Upper lobe of right lung (tissue), 1 donor: ENCODE measurements around the gene NKX6-2. TPM values are rescaled to one million over a fixed set of nuclear protein-coding genes. Genes with fewer than 3 reads are reported as not detected.

ENCODE experiments used
- ATAC-seq: fragments of 200-7000 bp; cut with Tn5 transposase; one replicate; pipeline ENCODE4 v1.9.1; 2020; ENCODE audit warnings: mild to moderate bottlenecking, moderate library complexity
- DNase-seq: peaks from one replicate; pipeline ENCODE4 v3.0.0-alpha.2; 2020
- H3K27ac ChIP-seq: fragments of 200-600 bp; one replicate; pipeline ENCODE4 v1.8.0; 2022
- H3K27me3 ChIP-seq: fragments of 200-600 bp; one replicate; pipeline ENCODE4 v1.8.0; 2022; ENCODE audit warnings: mild to moderate bottlenecking
- H3K36me3 ChIP-seq: fragments of 200-600 bp; one replicate; pipeline ENCODE4 v1.8.0; 2022
- H3K4me1 ChIP-seq: fragments of 200-600 bp; one replicate; pipeline ENCODE4 v1.8.0; 2022
- H3K4me3 ChIP-seq: fragments of 200-600 bp; one replicate; pipeline ENCODE4 v1.8.0; 2022; ENCODE audit warnings: mild to moderate bottlenecking
- H3K9me3 ChIP-seq: fragments of 200-600 bp; one replicate; pipeline ENCODE4 v1.8.0; 2022
- intact Hi-C: fragments of 100-400 bp; cut with DNase I; formaldehyde crosslinking; loops from one replicate; pipeline ENCODE4 v1.11.0; 2022
- long read RNA-seq: library from polyadenylated mRNA; unstranded; transcript quantifications from one replicate; pipeline ENCODE4 v2.0.0, GENCODE V29; 2021
- total RNA-seq: library from RNA; stranded (reverse); fragmentation: NEBNext Ultra II Directional; extraction: Animal tissue kit (Norgen Biotek cat#: 25700); gene quantifications from one replicate; pipeline ENCODE4 v1.2.1, GENCODE V29; 2021
- TF ChIP-seq, protein P1 (sequence below): fragments of 200-600 bp; IDR thresholded peaks from one replicate; pipeline ENCODE4 v1.8.0; 2022; ENCODE audit warnings: antibody characterized with exemption
- donor health status: DM: no; HTN: yes; CAD: no; lungs with severe emphysema.

NKX6-2 gene
- total RNA-seq: not detected
- long read RNA-seq: 0 reads

DNA sequence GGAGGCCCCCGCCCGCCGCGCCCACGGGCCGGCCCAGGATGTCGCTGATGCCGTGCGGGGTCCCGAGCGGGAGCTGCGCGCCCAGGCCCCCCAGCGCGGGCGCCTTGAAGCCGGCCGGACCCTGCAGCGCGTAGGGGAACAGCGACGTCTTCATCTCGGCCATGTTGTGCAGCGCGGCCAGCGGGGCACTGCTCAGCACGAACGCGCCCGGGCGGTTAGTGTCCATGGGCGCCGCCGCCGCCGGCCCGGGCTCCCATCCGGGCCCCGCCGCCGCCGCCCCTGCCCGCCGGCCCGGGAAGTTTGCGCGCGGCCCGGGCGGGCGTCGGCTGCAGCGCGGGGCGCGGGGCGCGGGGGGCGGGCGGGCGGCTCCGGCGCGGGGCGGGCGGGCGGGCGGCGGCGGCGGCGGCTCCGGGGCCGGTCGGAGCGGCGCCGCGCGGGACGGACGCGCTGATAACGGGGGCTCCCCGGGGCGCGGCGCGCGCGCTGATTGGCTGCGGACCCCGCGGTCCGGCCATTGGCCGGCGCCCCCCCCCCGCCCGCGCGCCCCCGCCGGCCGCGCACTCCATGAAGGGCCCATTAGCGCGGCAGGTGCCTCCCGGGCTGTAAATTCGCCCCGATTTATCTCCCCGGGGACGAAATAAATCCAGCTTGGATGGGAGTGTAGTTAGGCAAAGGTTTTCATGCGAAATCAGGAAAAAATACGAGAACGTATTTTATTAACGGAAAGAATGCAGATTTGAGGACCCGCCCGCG lies at the start of gene NKX6-2:
Gene NKX6-2, minus strand, starts transcription at position 425 of the 753 bp plus-strand sequence. Its CDS starts 199 bp downstream, at position 226.
- Histone ChIP-seq H3K9me3 (no peaks in the 10 kb centered on the region), H3K36me3 (peaks cover 14% of the 10 kb centered on the region), H3K27me3 (peaks cover 66% of the 10 kb centered on the region), H3K27ac (no peak within 1 kb of the TSS), H3K4me3 (no peak within 1 kb of the TSS), H3K4me1 (no peaks in the 10 kb centered on the region)
- TF ChIP-seq, protein P1, sequence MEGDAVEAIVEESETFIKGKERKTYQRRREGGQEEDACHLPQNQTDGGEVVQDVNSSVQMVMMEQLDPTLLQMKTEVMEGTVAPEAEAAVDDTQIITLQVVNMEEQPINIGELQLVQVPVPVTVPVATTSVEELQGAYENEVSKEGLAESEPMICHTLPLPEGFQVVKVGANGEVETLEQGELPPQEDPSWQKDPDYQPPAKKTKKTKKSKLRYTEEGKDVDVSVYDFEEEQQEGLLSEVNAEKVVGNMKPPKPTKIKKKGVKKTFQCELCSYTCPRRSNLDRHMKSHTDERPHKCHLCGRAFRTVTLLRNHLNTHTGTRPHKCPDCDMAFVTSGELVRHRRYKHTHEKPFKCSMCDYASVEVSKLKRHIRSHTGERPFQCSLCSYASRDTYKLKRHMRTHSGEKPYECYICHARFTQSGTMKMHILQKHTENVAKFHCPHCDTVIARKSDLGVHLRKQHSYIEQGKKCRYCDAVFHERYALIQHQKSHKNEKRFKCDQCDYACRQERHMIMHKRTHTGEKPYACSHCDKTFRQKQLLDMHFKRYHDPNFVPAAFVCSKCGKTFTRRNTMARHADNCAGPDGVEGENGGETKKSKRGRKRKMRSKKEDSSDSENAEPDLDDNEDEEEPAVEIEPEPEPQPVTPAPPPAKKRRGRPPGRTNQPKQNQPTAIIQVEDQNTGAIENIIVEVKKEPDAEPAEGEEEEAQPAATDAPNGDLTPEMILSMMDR: no peak
- DNase-seq (no peak), ATAC-seq (no peak)
- intact Hi-C loops: no loop called here

DNA sequence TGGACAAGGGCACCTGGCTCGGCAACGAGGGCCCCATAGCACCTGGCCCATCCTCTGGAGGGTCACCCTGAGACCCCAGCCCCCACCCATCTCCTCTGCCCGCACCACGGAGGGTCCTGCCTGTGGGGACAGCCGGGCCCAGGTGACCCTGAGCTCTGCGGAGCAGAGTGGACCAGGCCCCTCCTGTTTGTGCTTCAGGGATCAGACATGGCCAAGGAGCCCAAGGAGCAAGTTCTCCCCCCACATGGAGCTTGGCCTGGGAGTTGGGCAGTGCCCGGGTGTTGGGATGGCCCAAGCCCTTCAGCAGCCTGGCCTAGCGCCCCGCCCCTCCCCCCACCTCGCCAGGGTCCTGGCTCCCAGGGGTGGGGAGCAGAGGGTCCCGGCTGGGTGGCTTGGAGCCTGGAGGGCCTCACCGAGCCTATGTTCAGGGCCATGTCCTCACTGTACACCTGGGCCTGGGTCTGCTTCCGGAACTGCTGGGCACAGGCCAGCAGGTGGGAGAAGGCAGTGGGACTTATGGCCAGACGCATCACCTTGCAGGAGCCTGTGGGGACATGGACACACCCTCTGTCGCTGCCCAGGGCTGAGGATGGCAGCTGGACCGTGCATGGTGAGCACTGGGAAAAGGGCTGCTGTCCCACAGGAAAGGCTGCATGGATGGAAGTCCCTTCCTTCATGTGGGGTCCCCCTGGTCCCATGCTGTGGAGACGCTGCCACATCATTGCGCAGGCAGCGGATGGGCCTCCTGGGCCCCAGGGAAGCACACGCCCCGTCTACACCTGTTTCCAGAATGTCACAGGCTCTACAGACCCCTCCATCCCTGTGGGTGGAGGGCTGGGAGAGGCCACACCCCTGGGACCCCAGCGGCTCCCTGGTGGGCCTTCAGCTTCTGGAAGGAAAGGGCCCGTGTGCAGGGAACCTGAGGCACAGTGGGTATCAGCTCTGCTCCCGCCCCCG lies 49.2 kb upstream of the NKX6-2 start:
- intact Hi-C loops: no loop called here
- ATAC-seq (no peak), DNase-seq (no peak)
- TF ChIP-seq, protein P1: no peak
- Histone ChIP-seq H3K27me3 (peaks cover 47% of the 10 kb centered on the region), H3K9me3 (no peaks in the 10 kb centered on the region), H3K4me1 (no peaks in the 10 kb centered on the region), H3K27ac (no peak overlapping the region), H3K4me3 (no peak overlapping the region), H3K36me3 (no peaks in the 10 kb centered on the region)

DNA sequence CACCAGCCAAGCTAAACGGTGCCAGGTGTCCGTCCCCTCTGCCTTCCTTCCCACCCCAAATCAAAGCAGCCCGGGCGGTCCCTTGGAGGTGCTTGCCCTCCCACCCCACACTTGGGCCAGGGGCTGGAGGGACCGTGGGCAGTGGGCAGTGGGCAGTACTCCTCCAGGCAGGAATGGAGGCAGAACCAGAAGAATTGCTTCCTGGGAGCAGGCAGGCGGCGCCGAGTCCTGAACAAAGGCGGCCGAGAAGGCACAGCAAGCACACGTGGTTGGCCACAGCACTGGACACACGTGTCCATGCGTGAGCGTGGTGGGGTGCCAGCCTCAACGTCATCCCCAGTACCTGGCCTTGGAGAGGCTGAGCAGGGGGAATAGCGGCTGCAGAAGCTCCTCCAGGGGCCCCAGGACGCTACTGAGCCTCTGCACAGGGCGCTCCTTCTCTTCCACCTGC lies 48.4 kb upstream of the NKX6-2 start:
- H3K4me3 ChIP-seq: no peak overlapping the region
- no peaks in the 10 kb centered on the region for H3K36me3 ChIP-seq
- intact Hi-C loops: no loop called here
- H3K27ac ChIP-seq: no peak overlapping the region
- peaks cover 47% of the 10 kb centered on the region for H3K27me3 ChIP-seq
- H3K4me1 ChIP-seq: no peaks in the 10 kb centered on the region
- no peak for ATAC-seq
- no peaks in the 10 kb centered on the region for H3K9me3 ChIP-seq
- TF ChIP-seq, protein P1: no peak
- no peak for DNase-seq

DNA sequence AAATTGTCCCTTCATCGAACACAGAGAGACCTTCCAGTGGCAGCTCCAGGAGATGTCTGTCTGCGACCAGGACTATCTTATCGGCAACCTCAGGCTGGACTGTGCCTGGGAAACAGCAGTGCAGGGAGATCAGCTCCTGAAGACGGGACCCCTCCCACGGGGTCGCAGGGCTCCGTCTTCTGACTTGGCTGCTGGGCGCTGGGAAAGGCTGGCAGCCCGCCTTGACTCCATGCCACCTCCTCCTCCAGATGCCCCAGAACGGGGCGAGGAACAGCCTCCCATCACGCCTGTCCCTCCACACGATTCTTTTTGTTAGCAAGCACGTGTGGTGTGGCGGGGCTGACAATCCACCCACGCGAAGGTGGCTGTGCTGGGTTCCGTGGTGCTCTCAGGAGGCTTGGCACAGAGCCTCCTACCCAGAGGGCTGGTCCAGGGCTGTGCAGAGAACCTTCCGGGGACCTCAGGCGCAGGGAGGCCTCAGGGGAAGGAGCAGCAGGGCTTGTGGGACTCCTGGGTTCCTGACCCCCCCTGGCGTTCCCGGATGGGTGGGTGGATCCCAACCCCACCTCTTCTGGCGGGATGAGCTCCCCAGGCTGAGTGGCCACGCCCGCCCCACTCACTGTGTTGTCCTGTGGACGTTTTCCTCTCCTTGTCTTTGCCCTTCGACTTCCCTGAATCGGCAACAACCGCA lies 47.6 kb upstream of the NKX6-2 start:
- H3K27me3 ChIP-seq: peaks cover 47% of the 10 kb centered on the region
- no peaks in the 10 kb centered on the region for H3K9me3 ChIP-seq
- DNase-seq (no peak), ATAC-seq (no peak)
- H3K4me3 ChIP-seq: no peak overlapping the region
- no peaks in the 10 kb centered on the region for H3K36me3 ChIP-seq
- intact Hi-C loops: no loop called here
- H3K4me1 ChIP-seq: no peaks in the 10 kb centered on the region
- TF ChIP-seq, protein P1: no peak
- H3K27ac ChIP-seq: no peak overlapping the region

DNA sequence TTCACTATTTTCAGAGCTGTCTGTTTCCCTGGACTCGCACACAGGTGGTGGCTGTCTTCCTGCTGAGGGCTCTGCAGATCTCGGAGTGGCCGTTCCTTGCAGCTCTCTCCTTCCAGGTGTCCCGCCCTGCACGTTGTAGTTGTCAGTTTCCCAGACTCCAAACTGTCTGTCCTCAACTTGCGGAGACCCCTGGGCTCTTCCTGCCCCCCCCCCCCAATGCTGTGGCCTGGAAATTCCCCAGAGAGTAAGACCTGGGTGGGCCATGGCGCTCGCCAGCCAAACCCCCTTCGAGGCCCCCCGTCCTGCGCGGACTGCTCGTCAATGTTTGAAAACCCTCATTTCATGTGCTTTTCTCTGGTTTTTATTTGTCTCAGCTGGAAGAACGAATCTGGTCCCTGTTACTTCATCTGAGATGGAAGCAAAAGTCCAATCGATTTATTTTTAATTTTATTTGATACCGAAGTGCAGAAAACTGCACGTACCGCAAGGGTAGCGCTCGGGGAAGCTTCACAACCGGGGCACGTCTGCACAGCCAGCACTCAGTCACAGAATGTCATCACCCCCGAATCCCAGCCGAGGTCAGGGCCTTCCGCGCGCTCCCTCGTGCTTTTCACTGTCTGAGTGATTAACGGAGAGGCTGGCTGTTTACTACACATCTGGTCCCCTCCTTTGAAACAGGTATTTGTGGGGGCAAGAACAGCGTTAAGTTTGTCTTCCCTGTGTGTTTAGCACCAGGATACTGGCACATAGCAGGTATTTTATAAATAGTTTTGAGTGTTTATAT lies 46.4 kb upstream of the NKX6-2 start:
- Histone ChIP-seq H3K4me1 (no peaks in the 10 kb centered on the region), H3K27me3 (peaks cover 43% of the 10 kb centered on the region), H3K27ac (no peak overlapping the region), H3K9me3 (no peaks in the 10 kb centered on the region), H3K4me3 (no peak overlapping the region), H3K36me3 (no peaks in the 10 kb centered on the region)
- no peak for DNase-seq
- no peak for ATAC-seq
- intact Hi-C loops: no loop called here
- TF ChIP-seq, protein P1: no peak
